Transverse colon (tissue), 4 donors: ENCODE results near the gene HMGCS2. TPM values are rescaled to one million over a fixed set of nuclear protein-coding genes. Genes with fewer than 3 reads are reported as not detected.

Experiments
- DNase-seq: peaks from one replicate; pipeline ENCODE4 v3.0.0-alpha.2; 2019
- H3K27ac ChIP-seq, 4 donors: fragments of 200-600 bp; sonication (generic); 2 replicates each; pipeline ENCODE4 v1.5.1; 2016 to 2018; ENCODE audit warnings: inconsistent platforms in 4 of 4
- H3K27me3 ChIP-seq: fragments of 200-600 bp; sonication (generic); 2 replicates; pipeline ENCODE4 v1.5.1; 2017; ENCODE audit warnings: inconsistent platforms
- H3K36me3 ChIP-seq, 4 donors: fragments of 200-600 bp; sonication (generic); 2 replicates each; pipeline ENCODE4 v1.5.1; 2017 to 2019; ENCODE audit warnings: inconsistent platforms in 4 of 4
- H3K4me1 ChIP-seq, 4 donors: fragments of 200-600 bp; sonication (generic); 2 replicates each; pipeline ENCODE4 v1.5.1; 2017 to 2020; ENCODE audit warnings: inconsistent platforms in 4 of 4
- H3K4me3 ChIP-seq, 4 donors: fragments of 200-600 bp; sonication (generic); 1 replicate in 1 of 4; 2 replicates in 3 of 4; pipeline versions ENCODE4 v1.5.1 to v1.6.1; 2017 to 2019; ENCODE audit warnings: inconsistent platforms in 4 of 4
- H3K9me3 ChIP-seq, 2 donors: fragments of 200-600 bp; sonication (generic); 2 replicates each; pipeline ENCODE4 v1.5.1; 2017 to 2019; ENCODE audit warnings: inconsistent platforms in 2 of 2
- CTCF ChIP-seq, 5 experiments: fragments of 200-600 bp in 3 of 5; fragments of 450-650 bp in 2 of 5; sonication (generic) in 3 of 5; IDR thresholded peaks; 1 replicate in 2 of 5; 2 replicates in 3 of 5; pipeline ENCODE4 v1.5.1; 2016 to 2017; ENCODE audit warnings: antibody characterized with exemption in 5 of 5, inconsistent platforms in 3 of 5, mild to moderate bottlenecking in 2 of 5, moderate library complexity in 1 of 5
- EP300 ChIP-seq: sonication (generic); formaldehyde crosslinking; IDR thresholded peaks from one replicate; pipeline ENCODE4 v1.6.1; 2017; ENCODE audit warnings: antibody characterized with exemption, low read depth
- POLR2A ChIP-seq: fragments of 450-650 bp; IDR thresholded peaks from one replicate; pipeline ENCODE4 v1.6.1; 2016; ENCODE audit warnings: antibody characterized with exemption, mild to moderate bottlenecking, moderate library complexity
- POLR2AphosphoS5 ChIP-seq, 3 donors: sonication (generic); formaldehyde crosslinking; IDR thresholded peaks; one replicate each; pipeline ENCODE4 v1.6.1; 2016; ENCODE audit warnings: antibody characterized with exemption in 3 of 3
- WGBS, 2 donors: methylation state at CpG; one replicate each; pipeline ENCODE4 v1.1.5; 2018; ENCODE audit warnings: low coverage in 1 of 2; 5-methylcytosine and 5-hydroxymethylcytosine counted together
- in situ Hi-C, 4 donors: fragments of 200-750 bp; cut with MboI; loops; one replicate each; pipeline versions ENCODE4 v1.15.0 to v1.15.1; 2017; ENCODE audit warnings: low sequenced_read_pairs in 3 of 4, low pct_ligation_motif_present in 1 of 4, low pct_unique_long_range_greater_than_20kb in 1 of 4
- intact Hi-C: fragments of 100-400 bp; cut with DNase I; formaldehyde crosslinking; loops from one replicate; pipeline ENCODE4 v1.15.1; 2023; ENCODE audit warnings: low total_unique reads
- total RNA-seq, 4 donors: library from RNA; depleted of rRNA; stranded (reverse); fragments of >200 nt; gene quantifications; one replicate each; pipeline ENCODE4 v1.1.0, GENCODE V29; 2016

The HMGCS2 gene
- total RNA-seq, 4 donors from 2014 or later: 24.7 to 1,050 (median 278) TPM

GRCh38 chr1:119743776-119744597 is 24.7 kb downstream of the HMGCS2 start:
- H3K36me3 ChIP-seq: no peaks in the 10 kb centered on the region
- intact Hi-C loops (no loop called here), in situ Hi-C loops (loop anchor here in 1 of 4 donors (25.0 kb wide), 1 partner anchor 118 kb away; no protein-coding TSS in a partner anchor)
- DNase-seq: peak; percentile 73
- H3K9me3 ChIP-seq: no peaks in the 10 kb centered on the region
- 34 to 73% methylated on average over 3 to 17 of the region's 17 CpGs for WGBS, 2 donors
- H3K4me3 ChIP-seq: no peak overlapping the region
- H3K27ac ChIP-seq: no peak overlapping the region
- H3K27me3 ChIP-seq: no peaks in the 10 kb centered on the region
- TF ChIP-seq POLR2A: no peak
- TF ChIP-seq CTCF (IDR thresholded peaks at IDR 0.05): peak; percentile 68 to 83 (median 82)
- no peak for TF ChIP-seq EP300
- TF ChIP-seq POLR2AphosphoS5 (IDR thresholded peaks at IDR 0.05): no peak
- H3K4me1 ChIP-seq: peaks cover 0 to 9% (median 6%) of the 10 kb centered on the region in 4 donors

GRCh38 chr1:119743308-119743707 is 25.4 kb downstream of the HMGCS2 start:
- 84% methylated on average over 3 of the region's 3 CpGs; no CpG with 5 or more reads in 1 of the 2 donors for WGBS, 2 donors
- Histone ChIP-seq H3K27me3 (no peaks in the 10 kb centered on the region), H3K4me1 (peaks cover 0 to 9% (median 6%) of the 10 kb centered on the region in 4 donors), H3K36me3 (no peaks in the 10 kb centered on the region), H3K27ac (no peak overlapping the region), H3K9me3 (no peaks in the 10 kb centered on the region), H3K4me3 (no peak overlapping the region)
- TF ChIP-seq POLR2A (no peak), CTCF (IDR thresholded peaks at IDR 0.05) (no peak), POLR2AphosphoS5 (IDR thresholded peaks at IDR 0.05) (no peak), EP300 (no peak)
- intact Hi-C loops (no loop called here), in situ Hi-C loops (loop anchor here in 1 of 4 donors (25.0 kb wide), 1 partner anchor 119 kb away; no protein-coding TSS in a partner anchor)
- DNase-seq: no peak

- H3K36me3 ChIP-seq: no peaks in the 10 kb centered on the region
- intact Hi-C loops: no loop called here
- H3K4me1 ChIP-seq: peaks cover 0 to 9% (median 6%) of the 10 kb centered on the region in 4 donors
- peak overlapping the region in 2 of 4 donors; percentile 3 to 21 for H3K27ac ChIP-seq
- H3K9me3 ChIP-seq: no peaks in the 10 kb centered on the region
- in situ Hi-C loops: loop anchor here in 1 of 4 donors (25.0 kb wide), 1 partner anchor 120 kb away; no protein-coding TSS in a partner anchor
- TF ChIP-seq POLR2AphosphoS5 (IDR thresholded peaks at IDR 0.05) (no peak), POLR2A (no peak), EP300 (no peak), CTCF (IDR thresholded peaks at IDR 0.05) (no peak)
- H3K27me3 ChIP-seq: no peaks in the 10 kb centered on the region
- no peak for DNase-seq
- WGBS, 2 donors: 77% methylated on average over 7 of the region's 7 CpGs; no CpG with 5 or more reads in 1 of the 2 donors
- H3K4me3 ChIP-seq: no peak overlapping the region
Observed at GRCh38 chr1:119742677-119743076, 26.0 kb downstream of the HMGCS2 start.

- Histone ChIP-seq H3K27me3 (no peaks in the 10 kb centered on the region), H3K9me3 (no peaks in the 10 kb centered on the region), H3K4me3 (no peak overlapping the region), H3K4me1 (peaks cover 0 to 11% (median 7%) of the 10 kb centered on the region in 4 donors), H3K27ac (peak overlapping the region in 2 of 4 donors; percentile 3 to 21), H3K36me3 (no peaks in the 10 kb centered on the region)
- WGBS, 2 donors: 40 to 79% methylated on average over 1 to 7 of the region's 7 CpGs
- no peak for DNase-seq
- intact Hi-C loops: no loop called here
- in situ Hi-C loops: loop anchor here in 1 of 4 donors (25.0 kb wide), 1 partner anchor 120 kb away; no protein-coding TSS in a partner anchor
- TF ChIP-seq POLR2A: no peak
- TF ChIP-seq EP300: no peak
- TF ChIP-seq POLR2AphosphoS5 (IDR thresholded peaks at IDR 0.05): no peak
- TF ChIP-seq CTCF (IDR thresholded peaks at IDR 0.05): no peak
Observed at GRCh38 chr1:119742202-119742601, 26.5 kb downstream of the HMGCS2 start.
